Stimulated activated CD4-positive, alpha-beta T cell treated with anti-CD3 and anti-CD28 coated beads, Interleukin-4, amount 100 ng/mL, for 1 hour (primary cell): ENCODE measurements around the gene B4GALNT4.
"Not testable (repeated sequence)": the region's sequence is repeated elsewhere in the genome, so short reads cannot be mapped to it uniquely, and the experiment has no call there.

Experiments used
- DNase-seq: peaks from one replicate; pipeline ENCODE4 v3.0.0-alpha.2; 2020

B4GALNT4 gene

GRCh38 chr11:360326-361280 lies 8.7 kb upstream of the B4GALNT4 start:
- DNase-seq = no peak

GRCh38 chr11:362642-363442 lies 6.5 kb upstream of the B4GALNT4 start:
- no peak for DNase-seq

- DNase-seq = not testable (repeated sequence)
These were observed 5.9 kb upstream of the B4GALNT4 start for GRCh38 chr11:363443-363805.

- DNase-seq = peak; percentile 61
These were observed 5.1 kb upstream of the B4GALNT4 start for GRCh38 chr11:363948-364761.

- DNase-seq = no peak
These were observed 4.1 kb upstream of the B4GALNT4 start for GRCh38 chr11:364991-365725.

- no peak for DNase-seq
These were observed 3.5 kb upstream of the B4GALNT4 start for GRCh38 chr11:365831-366230.

- DNase-seq = no peak
These were observed 1.3 kb upstream of the B4GALNT4 start for GRCh38 chr11:367956-368413.

GRCh38 chr11:368414-369335 lies 624 bp upstream of the B4GALNT4 start:
- DNase-seq = no peak

- no peak for DNase-seq
These were observed 1.0 kb downstream of the B4GALNT4 start for GRCh38 chr11:370070-370941.

GRCh38 chr11:371051-371450 lies 1.8 kb downstream of the B4GALNT4 start:
- DNase-seq = no peak

- no peak for DNase-seq
These were observed 2.7 kb downstream of the B4GALNT4 start for GRCh38 chr11:371716-372590.

- DNase-seq = no peak
These were observed 3.8 kb downstream of the B4GALNT4 start for GRCh38 chr11:372809-373715.

GRCh38 chr11:373716-374551 lies 4.6 kb downstream of the B4GALNT4 start:
- DNase-seq = no peak

GRCh38 chr11:375065-376025 lies 6.0 kb downstream of the B4GALNT4 start:
- no peak for DNase-seq

GRCh38 chr11:376531-377173 lies 7.4 kb downstream of the B4GALNT4 start:
- DNase-seq = no peak
